ENCODE measurements around the gene NR3C1.
"Not testable (repeated sequence)": the region's sequence is repeated elsewhere in the genome, so short reads cannot be mapped to it uniquely, and the experiment has no call there.

Gene NR3C1

GRCh38 chr5:143322931-143323630 lies 80.4 kb downstream of the NR3C1 start:
- not testable (repeated sequence) for H3K9me3 ChIP-seq (ENCODE audit: low read length); H2AFZ ChIP-seq (ENCODE audit: low read depth, low read length); H3K27me3 ChIP-seq (ENCODE audit: insufficient read depth, low read length); H3K4me3 ChIP-seq (ENCODE audit: low read length); H3K4me1 ChIP-seq (ENCODE audit: insufficient read depth, low read length); H3K36me3 ChIP-seq (ENCODE audit: insufficient read depth, low read length)

- no peak overlapping the region for H2AFZ ChIP-seq (ENCODE audit: low read depth, low read length)
- no peaks in the 10 kb centered on the region for H3K4me1 ChIP-seq (ENCODE audit: insufficient read depth, low read length)
- H3K4me3 ChIP-seq (ENCODE audit: low read length), result no peak overlapping the region
- no peaks in the 10 kb centered on the region for H3K27me3 ChIP-seq (ENCODE audit: insufficient read depth, low read length)
- H3K36me3 ChIP-seq (ENCODE audit: insufficient read depth, low read length), result no peaks in the 10 kb centered on the region
- H3K9me3 ChIP-seq (ENCODE audit: low read length), result no peaks in the 10 kb centered on the region
Observed at GRCh38 chr5:143322176-143322575, 81.3 kb downstream of the NR3C1 start.

- H3K4me1 ChIP-seq (ENCODE audit: insufficient read depth, low read length), result no peaks in the 10 kb centered on the region
- H3K27me3 ChIP-seq (ENCODE audit: insufficient read depth, low read length), result no peaks in the 10 kb centered on the region
- no peak overlapping the region for H3K4me3 ChIP-seq (ENCODE audit: low read length)
- no peaks in the 10 kb centered on the region for H3K36me3 ChIP-seq (ENCODE audit: insufficient read depth, low read length)
- no peak overlapping the region for H2AFZ ChIP-seq (ENCODE audit: low read depth, low read length)
- no peaks in the 10 kb centered on the region for H3K9me3 ChIP-seq (ENCODE audit: low read length)
Observed at GRCh38 chr5:143319437-143320227, 83.9 kb downstream of the NR3C1 start.

GRCh38 chr5:143318833-143319232 lies 84.7 kb downstream of the NR3C1 start:
- H2AFZ ChIP-seq (ENCODE audit: low read depth, low read length), result no peak overlapping the region
- no peaks in the 10 kb centered on the region for H3K9me3 ChIP-seq (ENCODE audit: low read length)
- no peaks in the 10 kb centered on the region for H3K27me3 ChIP-seq (ENCODE audit: insufficient read depth, low read length)
- no peaks in the 10 kb centered on the region for H3K36me3 ChIP-seq (ENCODE audit: insufficient read depth, low read length)
- H3K4me3 ChIP-seq (ENCODE audit: low read length), result no peak overlapping the region
- no peaks in the 10 kb centered on the region for H3K4me1 ChIP-seq (ENCODE audit: insufficient read depth, low read length)

GRCh38 chr5:143318270-143318669 lies 85.2 kb downstream of the NR3C1 start:
- no peaks in the 10 kb centered on the region for H3K36me3 ChIP-seq (ENCODE audit: insufficient read depth, low read length)

GRCh38 chr5:143316844-143317631 lies 86.4 kb downstream of the NR3C1 start:
- no peaks in the 10 kb centered on the region for H3K36me3 ChIP-seq (ENCODE audit: insufficient read depth, low read length)
- H2AFZ ChIP-seq (ENCODE audit: low read depth, low read length), result no peak overlapping the region
- no peak overlapping the region for H3K4me3 ChIP-seq (ENCODE audit: low read length)
- H3K9me3 ChIP-seq (ENCODE audit: low read length), result no peaks in the 10 kb centered on the region
- H3K4me1 ChIP-seq (ENCODE audit: insufficient read depth, low read length), result no peaks in the 10 kb centered on the region
- no peaks in the 10 kb centered on the region for H3K27me3 ChIP-seq (ENCODE audit: insufficient read depth, low read length)

More at GRCh38 chr5:143318270-143318669, 85.2 kb downstream of the NR3C1 start:
- Histone ChIP-seq H3K9me3 (ENCODE audit: low read length) (no peaks in the 10 kb centered on the region), H3K27me3 (ENCODE audit: insufficient read depth, low read length) (no peaks in the 10 kb centered on the region), H3K4me1 (ENCODE audit: insufficient read depth, low read length) (no peaks in the 10 kb centered on the region), H3K4me3 (ENCODE audit: low read length) (no peak overlapping the region), H2AFZ (ENCODE audit: low read depth, low read length) (no peak overlapping the region)

GRCh38 chr5:143316337-143316736 lies 87.1 kb downstream of the NR3C1 start:
- Histone ChIP-seq H3K9me3 (ENCODE audit: low read length) (no peaks in the 10 kb centered on the region), H3K36me3 (ENCODE audit: insufficient read depth, low read length) (no peaks in the 10 kb centered on the region), H3K4me1 (ENCODE audit: insufficient read depth, low read length) (no peaks in the 10 kb centered on the region), H3K27me3 (ENCODE audit: insufficient read depth, low read length) (no peaks in the 10 kb centered on the region), H2AFZ (ENCODE audit: low read depth, low read length) (no peak overlapping the region), H3K4me3 (ENCODE audit: low read length) (no peak overlapping the region)

- no peaks in the 10 kb centered on the region for H3K36me3 ChIP-seq (ENCODE audit: insufficient read depth, low read length)
- no peak overlapping the region for H3K4me3 ChIP-seq (ENCODE audit: low read length)
- H3K27me3 ChIP-seq (ENCODE audit: insufficient read depth, low read length), result no peaks in the 10 kb centered on the region
- H3K9me3 ChIP-seq (ENCODE audit: low read length), result no peaks in the 10 kb centered on the region
- H3K4me1 ChIP-seq (ENCODE audit: insufficient read depth, low read length), result no peaks in the 10 kb centered on the region
- H2AFZ ChIP-seq (ENCODE audit: low read depth, low read length), result no peak overlapping the region
Observed at GRCh38 chr5:143315929-143316328, 87.6 kb downstream of the NR3C1 start.

GRCh38 chr5:143315214-143315613 lies 88.3 kb downstream of the NR3C1 start:
- H3K4me1 ChIP-seq (ENCODE audit: insufficient read depth, low read length), result no peaks in the 10 kb centered on the region
- no peaks in the 10 kb centered on the region for H3K27me3 ChIP-seq (ENCODE audit: insufficient read depth, low read length)
- H2AFZ ChIP-seq (ENCODE audit: low read depth, low read length), result no peak overlapping the region
- H3K9me3 ChIP-seq (ENCODE audit: low read length), result no peaks in the 10 kb centered on the region
- H3K4me3 ChIP-seq (ENCODE audit: low read length), result no peak overlapping the region
- H3K36me3 ChIP-seq (ENCODE audit: insufficient read depth, low read length), result no peaks in the 10 kb centered on the region

- no peak overlapping the region for H2AFZ ChIP-seq (ENCODE audit: low read depth, low read length)
- no peak overlapping the region for H3K4me3 ChIP-seq (ENCODE audit: low read length)
- H3K36me3 ChIP-seq (ENCODE audit: insufficient read depth, low read length), result no peaks in the 10 kb centered on the region
- no peaks in the 10 kb centered on the region for H3K27me3 ChIP-seq (ENCODE audit: insufficient read depth, low read length)
- no peaks in the 10 kb centered on the region for H3K9me3 ChIP-seq (ENCODE audit: low read length)
- no peaks in the 10 kb centered on the region for H3K4me1 ChIP-seq (ENCODE audit: insufficient read depth, low read length)
Observed at GRCh38 chr5:143314659-143315058, 88.8 kb downstream of the NR3C1 start.

GRCh38 chr5:143314099-143314498 lies 89.4 kb downstream of the NR3C1 start:
- no peak overlapping the region for H3K4me3 ChIP-seq (ENCODE audit: low read length)
- H3K9me3 ChIP-seq (ENCODE audit: low read length), result no peaks in the 10 kb centered on the region
- H3K4me1 ChIP-seq (ENCODE audit: insufficient read depth, low read length), result no peaks in the 10 kb centered on the region
- no peaks in the 10 kb centered on the region for H3K36me3 ChIP-seq (ENCODE audit: insufficient read depth, low read length)
- no peak overlapping the region for H2AFZ ChIP-seq (ENCODE audit: low read depth, low read length)
- no peaks in the 10 kb centered on the region for H3K27me3 ChIP-seq (ENCODE audit: insufficient read depth, low read length)

GRCh38 chr5:143313298-143313852 lies 90.1 kb downstream of the NR3C1 start:
- no peak overlapping the region for H2AFZ ChIP-seq (ENCODE audit: low read depth, low read length)
- H3K36me3 ChIP-seq (ENCODE audit: insufficient read depth, low read length), result no peaks in the 10 kb centered on the region
- no peaks in the 10 kb centered on the region for H3K27me3 ChIP-seq (ENCODE audit: insufficient read depth, low read length)
- no peaks in the 10 kb centered on the region for H3K4me1 ChIP-seq (ENCODE audit: insufficient read depth, low read length)
- H3K9me3 ChIP-seq (ENCODE audit: low read length), result no peaks in the 10 kb centered on the region
- no peak overlapping the region for H3K4me3 ChIP-seq (ENCODE audit: low read length)

GRCh38 chr5:143312822-143313221 lies 90.7 kb downstream of the NR3C1 start:
- H3K9me3 ChIP-seq (ENCODE audit: low read length), result no peaks in the 10 kb centered on the region
- no peak overlapping the region for H2AFZ ChIP-seq (ENCODE audit: low read depth, low read length)
- H3K27me3 ChIP-seq (ENCODE audit: insufficient read depth, low read length), result no peaks in the 10 kb centered on the region
- no peaks in the 10 kb centered on the region for H3K4me1 ChIP-seq (ENCODE audit: insufficient read depth, low read length)
- no peaks in the 10 kb centered on the region for H3K36me3 ChIP-seq (ENCODE audit: insufficient read depth, low read length)
- H3K4me3 ChIP-seq (ENCODE audit: low read length), result no peak overlapping the region

All from neuron (in vitro differentiated cells).